WTC11 (cell line): ENCODE measurements around the gene NFATC1. TPM values are rescaled to one million over a fixed set of nuclear protein-coding genes. Genes with fewer than 3 reads are reported as not detected.

Experiments
- ATAC-seq: fragments of 200-7000 bp; cut with Tn5 transposase; 2 replicates; pipeline ENCODE4 v1.10.0; 2021; ENCODE audit warnings: mild to moderate bottlenecking, moderate library complexity
- CTCF ChIA-PET: fragments of 300-600 bp; sonication (Branson Sonifier 250); formaldehyde crosslinking; loops from one replicate; lab custom pipeline; 2021; ENCODE audit warnings: antibody characterized with exemption; lab: Charles Lee
- POLR2A ChIA-PET: fragments of 350-600 bp; sonication (Branson Sonifier 250); formaldehyde crosslinking; loops from one replicate; lab custom pipeline; 2021; ENCODE audit warnings: antibody characterized with exemption; lab: Charles Lee
- DNase-seq: peaks from one replicate; pipeline ENCODE4 v3.0.0; 2021; ENCODE audit warnings: low spot score
- H3K27ac Mint-ChIP-seq: 2 replicates; pipeline ENCODE4 v1.8.0; 2021; ENCODE audit warnings: mixed read lengths
- H3K27me3 Mint-ChIP-seq: 2 replicates; pipeline ENCODE4 v1.8.0; 2021; ENCODE audit warnings: low read depth, mild to moderate bottlenecking, moderate library complexity, mixed read lengths
- H3K36me3 Mint-ChIP-seq: 2 replicates; pipeline ENCODE4 v1.8.0; 2021; ENCODE audit warnings: mixed read lengths
- H3K4me1 Mint-ChIP-seq: 2 replicates; pipeline ENCODE4 v1.8.0; 2022; ENCODE audit warnings: mixed read lengths
- H3K4me3 Mint-ChIP-seq: 2 replicates; pipeline ENCODE4 v1.8.0; 2021; ENCODE audit warnings: mild to moderate bottlenecking, moderate library complexity, mixed read lengths
- H3K9me3 Mint-ChIP-seq: 2 replicates; pipeline ENCODE4 v1.8.0; 2021; ENCODE audit warnings: mixed read lengths
- ATF1 ChIP-seq: sonication (generic); formaldehyde crosslinking; IDR thresholded peaks from 2 replicates; pipeline ENCODE4 v1.8.1; 2023; ENCODE audit warnings: mild to moderate bottlenecking, moderate library complexity, missing genetic modification reagents
- CBFB ChIP-seq: sonication (generic); formaldehyde crosslinking; IDR thresholded peaks from 2 replicates; pipeline ENCODE4 v1.8.1; 2022; ENCODE audit warnings: mild to moderate bottlenecking, low read depth, missing genetic modification reagents
- FOXJ3 ChIP-seq: sonication (generic); formaldehyde crosslinking; IDR thresholded peaks from 2 replicates; pipeline ENCODE4 v1.9.0; 2021; ENCODE audit warnings: missing genetic modification reagents, mild to moderate bottlenecking, borderline replicate concordance
- GABPB1 ChIP-seq: sonication (generic); formaldehyde crosslinking; IDR thresholded peaks from 2 replicates; pipeline ENCODE4 v1.8.1; 2023; ENCODE audit warnings: mild to moderate bottlenecking, missing genetic modification reagents
- GRHL2 ChIP-seq: fragments of 250-450 bp; sonication (Bioruptor Pico); IDR thresholded peaks from 2 replicates; pipeline ENCODE4 v1.8.0; 2022; ENCODE audit warnings: mild to moderate bottlenecking, moderate library complexity; ENCODE audit not compliant: insufficient replicate concordance, severe bottlenecking
- IRF1 ChIP-seq: sonication (generic); formaldehyde crosslinking; IDR thresholded peaks from 2 replicates; pipeline ENCODE4 v1.8.0; 2023; ENCODE audit warnings: missing genetic modification reagents
- MAX ChIP-seq: sonication (generic); formaldehyde crosslinking; IDR thresholded peaks from 2 replicates; pipeline ENCODE4 v1.8.0; 2022; ENCODE audit warnings: mild to moderate bottlenecking, missing genetic modification reagents
- MLX ChIP-seq: sonication (generic); formaldehyde crosslinking; IDR thresholded peaks from 2 replicates; pipeline ENCODE4 v1.8.1; 2023; ENCODE audit warnings: mild to moderate bottlenecking, missing genetic modification reagents, moderate library complexity
- ZNF138 ChIP-seq: sonication (generic); formaldehyde crosslinking; conservative IDR thresholded peaks from 2 replicates; pipeline ENCODE4 v1.8.1; 2022; ENCODE audit warnings: mild to moderate bottlenecking, moderate library complexity, missing genetic modification reagents
- ZNF396 ChIP-seq: fragments of 250-450 bp; sonication (Bioruptor Pico); IDR thresholded peaks from 2 replicates; pipeline ENCODE4 v1.8.0; 2021; ENCODE audit warnings: mild to moderate bottlenecking, moderate library complexity, borderline replicate concordance
- total RNA-seq: library from RNA; stranded (reverse); gene quantifications from 3 replicates; pipeline ENCODE4 v1.2.3, GENCODE V29; 2021
- TF ChIP-seq, protein P1 (sequence below): sonication (generic); formaldehyde crosslinking; IDR thresholded peaks from 2 replicates; pipeline ENCODE4 v1.8.1; 2023; ENCODE audit warnings: mild to moderate bottlenecking, missing genetic modification reagents, borderline replicate concordance
- TF ChIP-seq, protein P2 (sequence below): sonication (generic); formaldehyde crosslinking; conservative IDR thresholded peaks from 2 replicates; pipeline ENCODE4 v1.8.1; 2023; ENCODE audit warnings: mild to moderate bottlenecking, low read depth, missing genetic modification reagents, moderate library complexity
- TF ChIP-seq, protein P3 (sequence below): sonication (generic); formaldehyde crosslinking; IDR thresholded peaks from 2 replicates; pipeline ENCODE4 v1.8.1; 2022; ENCODE audit warnings: low read depth, missing genetic modification reagents, borderline replicate concordance
- TF ChIP-seq, protein P4 (sequence below): sonication (generic); formaldehyde crosslinking; IDR thresholded peaks from 2 replicates; pipeline ENCODE4 v1.8.0; 2023; ENCODE audit warnings: mild to moderate bottlenecking, missing genetic modification reagents

Gene NFATC1
- total RNA-seq, 1 experiment from 2014 or later: 20.2 TPM

GRCh38 chr18:79416677-79417052, 20.9 kb downstream of the NFATC1 start (continued):
- TF ChIP-seq, protein P1, sequence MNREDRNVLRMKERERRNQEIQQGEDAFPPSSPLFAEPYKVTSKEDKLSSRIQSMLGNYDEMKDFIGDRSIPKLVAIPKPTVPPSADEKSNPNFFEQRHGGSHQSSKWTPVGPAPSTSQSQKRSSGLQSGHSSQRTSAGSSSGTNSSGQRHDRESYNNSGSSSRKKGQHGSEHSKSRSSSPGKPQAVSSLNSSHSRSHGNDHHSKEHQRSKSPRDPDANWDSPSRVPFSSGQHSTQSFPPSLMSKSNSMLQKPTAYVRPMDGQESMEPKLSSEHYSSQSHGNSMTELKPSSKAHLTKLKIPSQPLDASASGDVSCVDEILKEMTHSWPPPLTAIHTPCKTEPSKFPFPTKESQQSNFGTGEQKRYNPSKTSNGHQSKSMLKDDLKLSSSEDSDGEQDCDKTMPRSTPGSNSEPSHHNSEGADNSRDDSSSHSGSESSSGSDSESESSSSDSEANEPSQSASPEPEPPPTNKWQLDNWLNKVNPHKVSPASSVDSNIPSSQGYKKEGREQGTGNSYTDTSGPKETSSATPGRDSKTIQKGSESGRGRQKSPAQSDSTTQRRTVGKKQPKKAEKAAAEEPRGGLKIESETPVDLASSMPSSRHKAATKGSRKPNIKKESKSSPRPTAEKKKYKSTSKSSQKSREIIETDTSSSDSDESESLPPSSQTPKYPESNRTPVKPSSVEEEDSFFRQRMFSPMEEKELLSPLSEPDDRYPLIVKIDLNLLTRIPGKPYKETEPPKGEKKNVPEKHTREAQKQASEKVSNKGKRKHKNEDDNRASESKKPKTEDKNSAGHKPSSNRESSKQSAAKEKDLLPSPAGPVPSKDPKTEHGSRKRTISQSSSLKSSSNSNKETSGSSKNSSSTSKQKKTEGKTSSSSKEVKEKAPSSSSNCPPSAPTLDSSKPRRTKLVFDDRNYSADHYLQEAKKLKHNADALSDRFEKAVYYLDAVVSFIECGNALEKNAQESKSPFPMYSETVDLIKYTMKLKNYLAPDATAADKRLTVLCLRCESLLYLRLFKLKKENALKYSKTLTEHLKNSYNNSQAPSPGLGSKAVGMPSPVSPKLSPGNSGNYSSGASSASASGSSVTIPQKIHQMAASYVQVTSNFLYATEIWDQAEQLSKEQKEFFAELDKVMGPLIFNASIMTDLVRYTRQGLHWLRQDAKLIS (CRISPR knock-in tag): no peak
- TF ChIP-seq CBFB (CRISPR knock-in tag): no peak
- no peak for TF ChIP-seq GRHL2 (CRISPR knock-in tag)
- no peak for TF ChIP-seq ZNF138 (CRISPR knock-in tag)
- TF ChIP-seq, protein P2, sequence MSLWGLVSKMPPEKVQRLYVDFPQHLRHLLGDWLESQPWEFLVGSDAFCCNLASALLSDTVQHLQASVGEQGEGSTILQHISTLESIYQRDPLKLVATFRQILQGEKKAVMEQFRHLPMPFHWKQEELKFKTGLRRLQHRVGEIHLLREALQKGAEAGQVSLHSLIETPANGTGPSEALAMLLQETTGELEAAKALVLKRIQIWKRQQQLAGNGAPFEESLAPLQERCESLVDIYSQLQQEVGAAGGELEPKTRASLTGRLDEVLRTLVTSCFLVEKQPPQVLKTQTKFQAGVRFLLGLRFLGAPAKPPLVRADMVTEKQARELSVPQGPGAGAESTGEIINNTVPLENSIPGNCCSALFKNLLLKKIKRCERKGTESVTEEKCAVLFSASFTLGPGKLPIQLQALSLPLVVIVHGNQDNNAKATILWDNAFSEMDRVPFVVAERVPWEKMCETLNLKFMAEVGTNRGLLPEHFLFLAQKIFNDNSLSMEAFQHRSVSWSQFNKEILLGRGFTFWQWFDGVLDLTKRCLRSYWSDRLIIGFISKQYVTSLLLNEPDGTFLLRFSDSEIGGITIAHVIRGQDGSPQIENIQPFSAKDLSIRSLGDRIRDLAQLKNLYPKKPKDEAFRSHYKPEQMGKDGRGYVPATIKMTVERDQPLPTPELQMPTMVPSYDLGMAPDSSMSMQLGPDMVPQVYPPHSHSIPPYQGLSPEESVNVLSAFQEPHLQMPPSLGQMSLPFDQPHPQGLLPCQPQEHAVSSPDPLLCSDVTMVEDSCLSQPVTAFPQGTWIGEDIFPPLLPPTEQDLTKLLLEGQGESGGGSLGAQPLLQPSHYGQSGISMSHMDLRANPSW (CRISPR knock-in tag): no peak
- TF ChIP-seq, protein P3, sequence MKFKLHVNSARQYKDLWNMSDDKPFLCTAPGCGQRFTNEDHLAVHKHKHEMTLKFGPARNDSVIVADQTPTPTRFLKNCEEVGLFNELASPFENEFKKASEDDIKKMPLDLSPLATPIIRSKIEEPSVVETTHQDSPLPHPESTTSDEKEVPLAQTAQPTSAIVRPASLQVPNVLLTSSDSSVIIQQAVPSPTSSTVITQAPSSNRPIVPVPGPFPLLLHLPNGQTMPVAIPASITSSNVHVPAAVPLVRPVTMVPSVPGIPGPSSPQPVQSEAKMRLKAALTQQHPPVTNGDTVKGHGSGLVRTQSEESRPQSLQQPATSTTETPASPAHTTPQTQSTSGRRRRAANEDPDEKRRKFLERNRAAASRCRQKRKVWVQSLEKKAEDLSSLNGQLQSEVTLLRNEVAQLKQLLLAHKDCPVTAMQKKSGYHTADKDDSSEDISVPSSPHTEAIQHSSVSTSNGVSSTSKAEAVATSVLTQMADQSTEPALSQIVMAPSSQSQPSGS: no peak
- no peak for TF ChIP-seq FOXJ3 (CRISPR knock-in tag)
- TF ChIP-seq ATF1 (CRISPR knock-in tag): no peak
- TF ChIP-seq MAX (CRISPR knock-in tag): no peak
- TF ChIP-seq, protein P4, sequence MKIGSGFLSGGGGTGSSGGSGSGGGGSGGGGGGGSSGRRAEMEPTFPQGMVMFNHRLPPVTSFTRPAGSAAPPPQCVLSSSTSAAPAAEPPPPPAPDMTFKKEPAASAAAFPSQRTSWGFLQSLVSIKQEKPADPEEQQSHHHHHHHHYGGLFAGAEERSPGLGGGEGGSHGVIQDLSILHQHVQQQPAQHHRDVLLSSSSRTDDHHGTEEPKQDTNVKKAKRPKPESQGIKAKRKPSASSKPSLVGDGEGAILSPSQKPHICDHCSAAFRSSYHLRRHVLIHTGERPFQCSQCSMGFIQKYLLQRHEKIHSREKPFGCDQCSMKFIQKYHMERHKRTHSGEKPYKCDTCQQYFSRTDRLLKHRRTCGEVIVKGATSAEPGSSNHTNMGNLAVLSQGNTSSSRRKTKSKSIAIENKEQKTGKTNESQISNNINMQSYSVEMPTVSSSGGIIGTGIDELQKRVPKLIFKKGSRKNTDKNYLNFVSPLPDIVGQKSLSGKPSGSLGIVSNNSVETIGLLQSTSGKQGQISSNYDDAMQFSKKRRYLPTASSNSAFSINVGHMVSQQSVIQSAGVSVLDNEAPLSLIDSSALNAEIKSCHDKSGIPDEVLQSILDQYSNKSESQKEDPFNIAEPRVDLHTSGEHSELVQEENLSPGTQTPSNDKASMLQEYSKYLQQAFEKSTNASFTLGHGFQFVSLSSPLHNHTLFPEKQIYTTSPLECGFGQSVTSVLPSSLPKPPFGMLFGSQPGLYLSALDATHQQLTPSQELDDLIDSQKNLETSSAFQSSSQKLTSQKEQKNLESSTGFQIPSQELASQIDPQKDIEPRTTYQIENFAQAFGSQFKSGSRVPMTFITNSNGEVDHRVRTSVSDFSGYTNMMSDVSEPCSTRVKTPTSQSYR (CRISPR knock-in tag): no peak

GRCh38 chr18:79418236-79418635, 22.5 kb downstream of the NFATC1 start:
- Mint-ChIP-seq H3K27me3 (no peaks in the 10 kb centered on the region; the same call in 1 of the 2 replicates), H3K27ac (no peak overlapping the region), H3K4me3 (no peak overlapping the region), H3K36me3 (peaks cover 4% of the 10 kb centered on the region), H3K9me3 (no peaks in the 10 kb centered on the region), H3K4me1 (no peaks in the 10 kb centered on the region)
- ATAC-seq: no peak
- ChIA-PET POLR2A (no interaction called here), CTCF (no interaction called here)
- DNase-seq: no peak
- TF ChIP-seq, protein P1 (CRISPR knock-in tag): no peak
- TF ChIP-seq, protein P4 (CRISPR knock-in tag): no peak
- TF ChIP-seq ZNF396 (CRISPR knock-in tag) (no peak), GABPB1 (no peak), MLX (CRISPR knock-in tag) (no peak), IRF1 (no peak)
